OCI-LY3 (cell line): ENCODE measurements around the gene LPCAT1.

Experiments
- H2AFZ ChIP-seq: fragments of 200-600, 300-600 bp; shearing (Covaris generic); 2 replicates; pipeline ENCODE4 v1.6.0; 2014; ENCODE audit warnings: antibody characterized with exemption, low read depth, low read length
- H3K27ac ChIP-seq: fragments of 200-600, 300-600 bp; sonication (generic); 2 replicates; pipeline ENCODE4 v1.5.1; 2014; ENCODE audit warnings: mild to moderate bottlenecking, low read length, moderate library complexity, mixed read lengths
- H3K27me3 ChIP-seq: fragments of 200-600, 300-600 bp; sonication (generic); 2 replicates; pipeline ENCODE4 v1.6.1; 2014; ENCODE audit warnings: low read depth, low read length, mixed read lengths
- H3K36me3 ChIP-seq: fragments of 200-600, 300-600 bp; sonication (generic); replicated peaks from 2 replicates; pipeline ENCODE3; 2014; ENCODE audit warnings: low read depth, low read length, mixed read lengths
- H3K4me1 ChIP-seq: fragments of 300-600, 200-600 bp; sonication (generic); 2 replicates; pipeline ENCODE4 v1.6.1; 2014; ENCODE audit warnings: low read length, mixed read lengths
- H3K4me2 ChIP-seq: fragments of 200-600, 300-600 bp; sonication (generic); 2 replicates; pipeline ENCODE4 v1.6.1; 2014; ENCODE audit warnings: low read length, mixed read lengths
- H3K4me3 ChIP-seq: fragments of 300-600, 200-600 bp; sonication (generic); 2 replicates; pipeline ENCODE4 v1.5.1; 2014; ENCODE audit warnings: antibody characterized with exemption, mild to moderate bottlenecking, low read length, moderate library complexity
- H3K79me2 ChIP-seq: fragments of 300-600, 200-600 bp; shearing (Covaris generic); 2 replicates; pipeline ENCODE4 v1.6.1; 2014; ENCODE audit warnings: mild to moderate bottlenecking, low read length, mixed read lengths
- H3K9ac ChIP-seq: fragments of 300-600, 200-600 bp; shearing (Covaris generic); 2 replicates; pipeline ENCODE4 v1.6.0; 2014; ENCODE audit warnings: mild to moderate bottlenecking, low read length, moderate library complexity
- H3K9me3 ChIP-seq: fragments of 200-600, 300-600 bp; shearing (Covaris generic); 2 replicates; pipeline ENCODE4 v1.6.1; 2014; ENCODE audit warnings: low read length, mixed read lengths; ENCODE audit not compliant: insufficient read depth
- H4K20me1 ChIP-seq: fragments of 200-600, 300-600 bp; sonication (generic); 2 replicates; pipeline ENCODE4 v1.6.1; 2016; ENCODE audit warnings: low read length, mixed read lengths; ENCODE audit not compliant: insufficient read depth
- CTCF ChIP-seq: fragments of 200-600, 300-600 bp; sonication (generic); IDR thresholded peaks from 2 replicates; pipeline ENCODE4 v1.5.1; 2014; ENCODE audit warnings: antibody characterized with exemption, low read length, low read depth
- EZH2phosphoT487 ChIP-seq: fragments of 200-600 bp; shearing (Covaris generic); IDR thresholded peaks from 2 replicates; pipeline ENCODE4 v1.6.1; 2018; ENCODE audit warnings: antibody characterized with exemption, mixed run types, low read depth

LPCAT1 gene

GRCh38 chr5:1492757-1493156, 31.0 kb downstream of the LPCAT1 start:
- Histone ChIP-seq H3K4me2 (peak overlapping the region; percentile 73), H2AFZ (no peak overlapping the region), H3K4me1 (peaks cover 100% of the 10 kb centered on the region), H3K27me3 (no peaks in the 10 kb centered on the region), H3K9me3 (no peaks in the 10 kb centered on the region), H3K4me3 (peak overlapping the region; percentile 67), H3K9ac (peak overlapping the region; percentile 86), H3K27ac (peak overlapping the region; percentile 100), H3K36me3 (peaks cover 65% of the 10 kb centered on the region), H4K20me1 (no peaks in the 10 kb centered on the region), H3K79me2 (peaks cover 83% of the 10 kb centered on the region)
- TF ChIP-seq CTCF (no peak), EZH2phosphoT487 (no peak)

DNA sequence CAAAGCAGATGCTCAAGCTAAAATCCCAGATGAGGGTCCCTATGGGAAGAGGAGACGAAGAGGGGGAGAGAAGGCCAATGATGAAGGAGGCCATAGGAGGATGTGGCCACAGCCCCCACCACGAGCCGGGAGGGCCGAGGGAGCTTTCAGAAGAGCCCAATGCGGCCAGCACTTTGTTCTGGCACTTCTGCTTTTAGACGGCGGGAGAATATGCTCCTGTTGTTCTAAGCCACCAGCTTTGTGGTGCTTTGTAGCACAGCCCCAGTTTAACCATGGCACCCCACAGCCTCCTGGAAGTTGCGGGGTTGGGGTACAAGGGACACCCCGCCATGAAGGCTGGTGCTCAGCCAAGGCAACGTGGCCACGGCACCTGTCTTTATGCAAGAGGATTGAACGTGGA, 33.4 kb downstream of the LPCAT1 start:
- Histone ChIP-seq H3K27ac (peak overlapping the region; percentile 100), H2AFZ (no peak overlapping the region), H3K9me3 (no peaks in the 10 kb centered on the region), H3K4me3 (peak overlapping the region; percentile 53), H3K4me1 (peaks cover 100% of the 10 kb centered on the region), H3K27me3 (no peaks in the 10 kb centered on the region), H4K20me1 (no peaks in the 10 kb centered on the region), H3K9ac (peak overlapping the region; percentile 90), H3K36me3 (peaks cover 75% of the 10 kb centered on the region), H3K79me2 (peaks cover 87% of the 10 kb centered on the region), H3K4me2 (peak overlapping the region; percentile 73)
- TF ChIP-seq CTCF (no peak), EZH2phosphoT487 (no peak)

DNA sequence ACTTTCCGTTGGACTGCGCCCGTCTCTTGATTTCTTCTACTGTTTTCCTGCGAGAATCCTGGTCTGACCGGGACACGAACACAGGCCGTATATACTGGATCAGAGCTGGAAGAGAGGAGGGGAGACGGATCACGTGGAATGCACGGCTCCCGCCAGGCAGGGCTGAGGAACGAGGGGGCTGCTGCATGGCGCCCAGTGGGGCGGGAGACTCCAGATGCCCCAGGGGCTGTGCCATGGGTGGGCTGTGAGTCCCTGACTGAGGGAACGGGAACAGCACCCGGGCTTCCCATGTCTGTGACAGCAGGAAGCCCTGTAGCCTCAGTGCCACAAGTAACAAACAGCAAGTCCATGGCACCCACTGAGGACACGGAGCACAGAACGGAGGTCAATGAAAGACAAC, 34.0 kb downstream of the LPCAT1 start:
- no peak for TF ChIP-seq EZH2phosphoT487
- TF ChIP-seq CTCF = no peak
- Histone ChIP-seq H3K36me3 (peaks cover 73% of the 10 kb centered on the region), H3K9ac (peak overlapping the region; percentile 90), H3K4me1 (peaks cover 100% of the 10 kb centered on the region), H3K4me3 (peak overlapping the region; percentile 53), H4K20me1 (no peaks in the 10 kb centered on the region), H3K79me2 (peaks cover 87% of the 10 kb centered on the region), H3K9me3 (no peaks in the 10 kb centered on the region), H3K27me3 (no peaks in the 10 kb centered on the region), H3K27ac (peak overlapping the region; percentile 100), H3K4me2 (peak overlapping the region; percentile 73), H2AFZ (no peak overlapping the region)

DNA sequence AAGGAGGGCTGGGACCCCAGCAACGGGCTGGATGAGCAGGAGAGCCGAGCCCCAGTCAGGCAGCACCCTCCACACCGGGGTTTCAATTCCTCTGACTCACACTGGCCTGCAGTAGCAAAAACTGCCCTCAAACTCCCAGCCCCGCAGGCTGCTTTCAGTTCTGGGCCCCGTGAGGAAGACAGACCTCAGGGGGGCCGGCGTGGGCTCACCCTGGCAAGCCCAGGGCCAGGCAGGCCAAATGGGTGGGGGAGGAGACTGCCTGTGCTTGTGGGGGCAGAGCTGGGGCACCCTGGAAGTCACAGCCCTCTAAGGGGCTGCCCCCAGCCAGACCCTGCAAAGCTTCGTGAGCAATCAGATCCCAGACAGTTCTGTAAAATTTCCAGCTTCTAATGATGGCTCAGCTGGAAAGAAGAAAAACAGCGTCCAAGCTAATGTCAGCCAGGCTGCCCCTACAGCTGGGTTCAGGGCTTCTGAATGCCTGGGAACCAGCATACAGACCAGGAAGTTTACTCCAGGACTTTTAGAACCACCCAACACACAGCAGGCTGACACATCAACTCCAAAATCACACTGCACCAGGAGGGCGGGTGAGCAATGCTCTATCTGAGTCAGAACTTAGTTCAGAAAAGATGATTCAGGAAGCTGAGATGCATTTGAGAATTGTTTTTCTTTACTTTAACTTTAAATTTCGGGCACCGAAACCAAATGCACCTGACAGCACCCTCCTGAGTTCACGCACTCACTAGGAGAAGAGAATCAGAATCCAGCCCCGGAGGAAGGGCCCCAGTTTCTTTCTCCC, 34.7 kb downstream of the LPCAT1 start:
- Histone ChIP-seq H3K4me3 (peak overlapping the region; percentile 58), H3K4me2 (peak overlapping the region; percentile 73), H3K27ac (peak overlapping the region; percentile 100), H3K79me2 (peaks cover 87% of the 10 kb centered on the region), H2AFZ (no peak overlapping the region), H3K27me3 (no peaks in the 10 kb centered on the region), H3K9ac (peak overlapping the region; percentile 90), H3K4me1 (peaks cover 100% of the 10 kb centered on the region), H4K20me1 (no peaks in the 10 kb centered on the region), H3K9me3 (no peaks in the 10 kb centered on the region), H3K36me3 (peaks cover 73% of the 10 kb centered on the region)
- TF ChIP-seq CTCF (no peak), EZH2phosphoT487 (no peak)
